Measurements from ENCODE around the gene TOM1L1.

- TF ChIP-seq IRF1 (CRISPR knock-in tag; IDR thresholded peaks at IDR 0.05) (no peak), E2F5 (CRISPR knock-in tag; IDR thresholded peaks at IDR 0.05) (no peak), CTCF (IDR thresholded peaks at IDR 0.05) (no peak)
These were observed 20.2 kb downstream of the TOM1L1 start for GRCh38 chr17:54920819-54921218.
